GM12874 (cell line): Measurements from ENCODE around the gene LARGE2.

Experiments
- TF ChIP-seq, protein P1 (sequence below): IDR thresholded peaks from 2 replicates; pipeline ENCODE4 v1.5.1; 2011; ENCODE audit warnings: low read depth, mild to moderate bottlenecking, control low read depth, low read length, moderate library complexity; ENCODE audit not compliant: insufficient read depth

Gene LARGE2

DNA sequence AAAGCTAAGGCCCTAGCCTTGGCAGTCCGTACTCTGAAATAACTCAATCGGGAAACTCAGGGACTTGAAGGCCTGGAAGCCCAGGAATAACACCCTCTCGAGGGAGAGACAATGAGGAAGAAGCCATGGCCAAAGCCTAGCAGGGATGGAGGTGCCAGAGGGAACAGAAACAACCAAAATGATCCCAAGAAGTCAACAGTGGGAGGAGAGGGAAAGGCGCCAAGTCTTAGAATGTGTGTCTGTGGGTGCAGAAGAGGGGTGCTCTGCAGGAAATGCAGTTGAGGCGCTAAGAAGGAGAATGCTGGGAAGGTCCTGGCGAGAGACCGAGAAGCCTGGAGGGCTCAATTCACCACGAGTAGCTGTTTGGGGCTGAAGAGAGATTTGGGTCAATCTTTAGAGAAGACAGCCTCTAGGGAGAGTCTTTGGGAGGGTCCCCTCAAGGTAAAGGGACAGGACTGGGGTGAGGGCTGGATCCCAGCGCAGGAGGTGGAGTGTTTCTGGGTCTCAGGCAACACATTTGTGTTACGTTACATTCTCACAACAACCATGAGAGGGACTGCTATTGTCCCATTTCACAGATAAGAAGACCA lies 37.8 kb upstream of the LARGE2 start:
- TF ChIP-seq, protein P1, sequence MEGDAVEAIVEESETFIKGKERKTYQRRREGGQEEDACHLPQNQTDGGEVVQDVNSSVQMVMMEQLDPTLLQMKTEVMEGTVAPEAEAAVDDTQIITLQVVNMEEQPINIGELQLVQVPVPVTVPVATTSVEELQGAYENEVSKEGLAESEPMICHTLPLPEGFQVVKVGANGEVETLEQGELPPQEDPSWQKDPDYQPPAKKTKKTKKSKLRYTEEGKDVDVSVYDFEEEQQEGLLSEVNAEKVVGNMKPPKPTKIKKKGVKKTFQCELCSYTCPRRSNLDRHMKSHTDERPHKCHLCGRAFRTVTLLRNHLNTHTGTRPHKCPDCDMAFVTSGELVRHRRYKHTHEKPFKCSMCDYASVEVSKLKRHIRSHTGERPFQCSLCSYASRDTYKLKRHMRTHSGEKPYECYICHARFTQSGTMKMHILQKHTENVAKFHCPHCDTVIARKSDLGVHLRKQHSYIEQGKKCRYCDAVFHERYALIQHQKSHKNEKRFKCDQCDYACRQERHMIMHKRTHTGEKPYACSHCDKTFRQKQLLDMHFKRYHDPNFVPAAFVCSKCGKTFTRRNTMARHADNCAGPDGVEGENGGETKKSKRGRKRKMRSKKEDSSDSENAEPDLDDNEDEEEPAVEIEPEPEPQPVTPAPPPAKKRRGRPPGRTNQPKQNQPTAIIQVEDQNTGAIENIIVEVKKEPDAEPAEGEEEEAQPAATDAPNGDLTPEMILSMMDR = no peak

DNA sequence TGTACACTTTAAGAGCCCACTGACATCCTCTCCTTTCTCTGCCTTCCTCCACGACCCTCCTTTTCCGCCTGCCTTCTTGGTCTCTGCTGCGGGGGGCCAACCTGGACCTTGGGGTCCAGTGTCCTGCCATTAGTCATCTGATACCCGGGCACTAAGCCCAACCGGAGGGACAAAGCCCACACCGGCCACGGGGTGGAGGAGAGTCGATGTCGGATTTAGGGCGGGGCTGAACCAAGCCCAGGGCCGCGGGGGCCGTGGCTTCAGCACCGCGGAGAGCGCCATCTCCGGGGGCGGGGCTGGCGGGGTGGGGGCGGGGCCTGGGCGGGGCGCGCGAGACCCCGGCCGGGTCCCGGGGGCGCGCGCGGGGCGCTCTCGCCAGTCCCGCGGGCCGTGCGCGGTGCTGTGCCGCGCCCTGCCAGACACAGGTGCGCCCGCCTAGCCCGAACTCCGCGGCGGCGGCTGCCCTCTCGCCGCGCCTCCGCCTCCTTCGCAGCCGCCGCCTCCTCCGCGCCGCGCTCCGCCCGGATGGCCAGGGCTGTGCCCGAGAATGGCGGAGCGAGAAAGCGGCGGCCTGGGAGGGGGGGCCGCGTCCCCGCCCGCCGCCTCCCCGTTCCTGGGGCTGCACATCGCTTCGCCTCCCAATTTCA lies 37.1 kb upstream of the LARGE2 start, which contains the start of gene MAPK8IP1:
MAPK8IP1 (plus strand) TSS at position 378 of the 647 bp plus-strand sequence; CDS start at position 548, 170 bp downstream.
- TF ChIP-seq, protein P1 = no peak

DNA sequence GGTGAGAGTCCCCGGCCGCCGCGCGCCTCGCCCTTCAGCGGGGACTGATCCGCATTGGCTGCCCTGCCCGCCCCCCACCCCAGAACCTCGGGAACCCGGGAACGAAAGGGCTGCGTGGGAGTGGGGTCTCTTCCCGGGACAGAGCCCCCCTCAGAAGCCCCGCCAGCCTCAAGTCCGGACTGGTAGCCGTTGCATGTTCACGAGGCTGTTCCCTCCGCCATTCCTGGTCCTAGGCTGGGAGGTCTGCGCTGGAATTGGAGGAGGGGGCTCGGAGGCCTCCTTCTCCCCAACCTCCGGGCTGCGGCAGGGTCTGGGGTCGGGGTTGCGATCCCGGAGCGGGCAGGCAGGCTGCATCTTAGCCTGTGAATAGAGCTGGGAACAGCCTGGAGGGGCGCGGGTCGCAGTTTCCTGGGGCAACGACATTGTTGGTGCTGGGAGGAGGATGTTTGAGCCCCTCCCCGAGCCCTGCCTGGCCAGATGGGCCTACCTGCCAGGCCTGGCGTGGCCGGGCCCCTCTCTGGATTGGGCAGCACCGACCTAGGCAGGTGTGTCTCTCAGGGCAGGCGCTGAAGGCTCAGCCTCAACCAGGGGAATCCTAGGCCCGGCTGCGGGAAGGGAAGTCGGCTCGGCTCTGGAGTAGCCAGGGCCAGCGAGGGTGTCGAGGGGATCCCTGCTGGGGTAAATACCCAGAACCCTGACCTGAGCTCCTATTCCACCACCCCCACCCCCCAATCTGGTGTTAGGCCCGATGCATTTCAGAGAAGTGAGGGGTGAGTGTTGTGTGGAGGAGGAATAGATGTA lies 36.3 kb upstream of the LARGE2 start:
- TF ChIP-seq, protein P1 = no peak

DNA sequence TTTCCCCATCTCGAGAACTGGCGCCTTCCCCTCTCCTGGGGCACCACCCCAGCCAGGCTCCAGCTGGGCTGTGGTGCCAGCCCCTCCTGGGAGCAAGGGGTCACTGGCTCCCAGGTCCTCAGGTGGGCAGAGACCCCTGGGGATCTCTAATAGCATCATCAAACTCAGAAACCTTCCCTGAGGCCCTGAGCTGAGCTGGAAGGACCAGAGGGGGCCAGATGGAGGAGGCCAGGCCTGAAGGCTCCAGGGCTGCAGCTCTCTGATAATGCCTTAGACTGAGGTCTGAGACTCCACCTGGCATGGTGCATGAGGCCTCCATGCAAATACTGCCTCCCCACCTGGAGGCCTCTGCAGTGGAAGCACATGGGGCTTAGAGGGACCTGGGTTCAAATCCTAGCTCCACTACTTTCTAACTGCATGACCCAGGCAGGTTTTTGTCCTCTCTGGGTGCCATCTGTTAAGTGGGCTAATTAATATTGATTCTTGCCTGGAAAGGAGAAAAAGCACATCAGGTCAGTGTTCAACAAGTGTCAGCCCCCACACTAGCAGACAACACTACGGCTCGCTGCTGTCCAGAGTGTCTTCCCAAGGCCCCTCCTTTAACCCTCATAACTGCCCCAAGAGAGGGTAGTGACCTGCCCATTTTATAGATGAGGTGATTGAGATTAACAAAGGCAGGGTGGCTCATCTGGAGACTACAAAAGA lies 35.5 kb upstream of the LARGE2 start:
- TF ChIP-seq, protein P1 = no peak

DNA sequence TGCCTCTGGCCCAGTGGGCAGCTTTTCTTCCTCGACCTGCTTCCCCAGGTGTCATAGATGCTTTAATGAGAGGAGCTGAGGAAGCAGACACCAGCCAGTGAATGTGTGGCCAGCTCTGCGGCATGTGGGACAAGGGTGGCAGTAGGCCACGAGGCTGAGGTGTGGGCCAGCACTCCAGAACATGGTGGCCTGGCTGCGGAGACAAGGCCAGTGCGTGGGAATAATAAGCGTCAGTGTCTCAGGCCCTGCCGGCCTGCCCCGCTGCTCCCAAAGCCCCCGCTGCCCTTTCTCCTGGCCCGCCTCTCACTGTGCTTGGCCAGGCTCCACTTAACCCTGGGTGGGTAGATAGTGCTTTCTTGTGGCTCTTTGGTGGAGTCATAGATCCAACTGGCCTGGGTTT lies 34.9 kb upstream of the LARGE2 start:
- TF ChIP-seq, protein P1 = no peak

DNA sequence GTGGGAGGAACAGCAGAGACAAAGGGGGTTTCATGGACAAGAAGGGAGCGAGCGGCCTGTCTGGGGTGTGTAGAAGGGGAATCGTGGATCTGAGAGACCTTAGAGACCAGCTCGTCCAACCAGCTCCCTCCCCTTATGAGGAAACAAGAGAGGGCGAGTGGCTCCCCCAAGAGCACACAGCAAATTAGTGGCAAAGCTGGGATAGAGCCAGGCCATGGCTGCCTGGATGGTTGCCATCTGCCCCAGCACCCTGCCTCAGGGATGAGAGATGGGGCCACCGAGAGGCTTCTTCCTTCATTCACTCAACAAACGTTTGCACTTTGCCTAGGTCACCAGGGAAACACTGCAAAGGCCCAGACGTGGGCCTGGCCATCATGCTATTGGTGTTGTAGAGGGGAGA lies 32.9 kb upstream of the LARGE2 start:
- TF ChIP-seq, protein P1 = no peak

DNA sequence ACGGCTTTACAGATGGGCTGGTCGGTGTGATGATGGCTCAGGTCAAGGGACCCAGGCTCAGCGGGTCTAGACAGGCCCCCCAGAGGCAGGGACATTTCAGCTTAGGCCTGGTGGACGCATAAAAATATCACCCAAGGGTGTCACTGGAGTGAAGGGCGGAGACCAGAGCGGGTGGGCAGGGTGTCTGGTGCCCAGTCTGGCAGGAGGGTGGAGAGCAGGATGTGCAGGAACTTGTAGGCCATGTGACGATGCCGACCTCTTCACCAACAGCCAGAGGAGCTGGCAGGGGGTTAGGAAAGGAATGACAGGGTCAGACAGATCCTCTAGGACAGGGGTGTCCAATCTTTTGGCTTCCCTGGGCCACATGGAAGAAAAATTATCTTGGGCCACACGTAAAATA lies 32.5 kb upstream of the LARGE2 start:
- TF ChIP-seq, protein P1 = no peak
